ENCODE data around the gene TMEM54. TPM values are rescaled to one million over a fixed set of nuclear protein-coding genes. Genes with fewer than 3 reads are reported as not detected.

TMEM54 gene
- total and polyA plus RNA-seq, 2 experiments from 2014 or later: 11.2 to 11.7 TPM

- no peak overlapping the region for H2AFZ ChIP-seq
- H4K20me1 ChIP-seq (replicated peaks; ENCODE audit: insufficient read depth): no peaks in the 10 kb centered on the region
- H3K4me1 Mint-ChIP-seq: peaks cover 19% of the 10 kb centered on the region
- ATAC-seq: no peak
- H3K4me3 Mint-ChIP-seq: no peak overlapping the region
- H3K9me3 Mint-ChIP-seq: no peaks in the 10 kb centered on the region; the same call in 2 of the 3 replicates
- peaks cover 9% of the 10 kb centered on the region; the same call in 1 of the 2 replicates for H3F3A ChIP-seq (replicated peaks; ENCODE audit: low read depth)
- H3K27ac Mint-ChIP-seq: no peak overlapping the region
- no peaks in the 10 kb centered on the region for H3K36me3 ChIP-seq (ENCODE audit: insufficient read depth)
- H3K27me3 Mint-ChIP-seq (ENCODE audit: insufficient read depth, low read depth, poor library complexity): peaks cover 27% of the 10 kb centered on the region
- H3K27ac ChIP-seq (ENCODE audit: low read depth): no peak overlapping the region
- H3K36me3 Mint-ChIP-seq (ENCODE audit: low read depth): peaks cover 5% of the 10 kb centered on the region; the same call in 2 of the 3 replicates
- H3K4me1 ChIP-seq (ENCODE audit: insufficient read depth): peaks cover 18% of the 10 kb centered on the region; the same call in 1 of the 2 replicates
- H3K4me3 ChIP-seq: no peak overlapping the region
- H3K27me3 ChIP-seq (ENCODE audit: insufficient read depth): peaks cover 37% of the 10 kb centered on the region
- H3K4me2 ChIP-seq: no peak overlapping the region
- TF ChIP-seq, protein P1, sequence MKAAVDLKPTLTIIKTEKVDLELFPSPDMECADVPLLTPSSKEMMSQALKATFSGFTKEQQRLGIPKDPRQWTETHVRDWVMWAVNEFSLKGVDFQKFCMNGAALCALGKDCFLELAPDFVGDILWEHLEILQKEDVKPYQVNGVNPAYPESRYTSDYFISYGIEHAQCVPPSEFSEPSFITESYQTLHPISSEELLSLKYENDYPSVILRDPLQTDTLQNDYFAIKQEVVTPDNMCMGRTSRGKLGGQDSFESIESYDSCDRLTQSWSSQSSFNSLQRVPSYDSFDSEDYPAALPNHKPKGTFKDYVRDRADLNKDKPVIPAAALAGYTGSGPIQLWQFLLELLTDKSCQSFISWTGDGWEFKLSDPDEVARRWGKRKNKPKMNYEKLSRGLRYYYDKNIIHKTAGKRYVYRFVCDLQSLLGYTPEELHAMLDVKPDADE (IDR thresholded peaks at IDR 0.05): no peak
- TF ChIP-seq, protein P2, sequence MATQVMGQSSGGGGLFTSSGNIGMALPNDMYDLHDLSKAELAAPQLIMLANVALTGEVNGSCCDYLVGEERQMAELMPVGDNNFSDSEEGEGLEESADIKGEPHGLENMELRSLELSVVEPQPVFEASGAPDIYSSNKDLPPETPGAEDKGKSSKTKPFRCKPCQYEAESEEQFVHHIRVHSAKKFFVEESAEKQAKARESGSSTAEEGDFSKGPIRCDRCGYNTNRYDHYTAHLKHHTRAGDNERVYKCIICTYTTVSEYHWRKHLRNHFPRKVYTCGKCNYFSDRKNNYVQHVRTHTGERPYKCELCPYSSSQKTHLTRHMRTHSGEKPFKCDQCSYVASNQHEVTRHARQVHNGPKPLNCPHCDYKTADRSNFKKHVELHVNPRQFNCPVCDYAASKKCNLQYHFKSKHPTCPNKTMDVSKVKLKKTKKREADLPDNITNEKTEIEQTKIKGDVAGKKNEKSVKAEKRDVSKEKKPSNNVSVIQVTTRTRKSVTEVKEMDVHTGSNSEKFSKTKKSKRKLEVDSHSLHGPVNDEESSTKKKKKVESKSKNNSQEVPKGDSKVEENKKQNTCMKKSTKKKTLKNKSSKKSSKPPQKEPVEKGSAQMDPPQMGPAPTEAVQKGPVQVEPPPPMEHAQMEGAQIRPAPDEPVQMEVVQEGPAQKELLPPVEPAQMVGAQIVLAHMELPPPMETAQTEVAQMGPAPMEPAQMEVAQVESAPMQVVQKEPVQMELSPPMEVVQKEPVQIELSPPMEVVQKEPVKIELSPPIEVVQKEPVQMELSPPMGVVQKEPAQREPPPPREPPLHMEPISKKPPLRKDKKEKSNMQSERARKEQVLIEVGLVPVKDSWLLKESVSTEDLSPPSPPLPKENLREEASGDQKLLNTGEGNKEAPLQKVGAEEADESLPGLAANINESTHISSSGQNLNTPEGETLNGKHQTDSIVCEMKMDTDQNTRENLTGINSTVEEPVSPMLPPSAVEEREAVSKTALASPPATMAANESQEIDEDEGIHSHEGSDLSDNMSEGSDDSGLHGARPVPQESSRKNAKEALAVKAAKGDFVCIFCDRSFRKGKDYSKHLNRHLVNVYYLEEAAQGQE (IDR thresholded peaks at IDR 0.05; ENCODE audit: unreplicated experiment): no peak
- TF ChIP-seq NANOG (IDR thresholded peaks at IDR 0.05; ENCODE audit: borderline replicate concordance) (no peak), ZNF462 (CRISPR knock-in tag; IDR thresholded peaks at IDR 0.05) (no peak), POLR2AphosphoS5 (IDR thresholded peaks at IDR 0.05; ENCODE audit: low read depth) (no peak), ZNF114 (CRISPR knock-in tag; IDR thresholded peaks at IDR 0.05) (no peak), CREB1 (CRISPR knock-in tag; IDR thresholded peaks at IDR 0.05; ENCODE audit: low read depth) (no peak), CTCF (conservative IDR thresholded peaks at IDR 0.05; ENCODE audit: low read depth in 2 of 2) (no peak), EZH2phosphoT487 (IDR thresholded peaks at IDR 0.05; ENCODE audit: unreplicated experiment) (no peak), ZNF331 (CRISPR knock-in tag; IDR thresholded peaks at IDR 0.05; ENCODE audit: low read depth) (no peak), STAT1 (IDR thresholded peaks at IDR 0.05; ENCODE audit: unreplicated experiment) (no peak), JUNB (IDR thresholded peaks at IDR 0.05; ENCODE audit: unreplicated experiment) (no peak), EZH2 (IDR thresholded peaks at IDR 0.05; ENCODE audit: low read depth, unreplicated experiment) (no peak)
- no peaks in the 10 kb centered on the region for H3K79me2 ChIP-seq (replicated peaks; ENCODE audit: insufficient read depth)
- DNase-seq (ENCODE audit: low spot score): no peak
- H3K9me2 ChIP-seq (ENCODE audit: insufficient read depth): no peaks in the 10 kb centered on the region
These were observed 34.0 kb downstream of the TMEM54 start for GRCh38 chr1:32867151-32867550.
